A204.1 (cell line): ENCODE measurements around the gene IPO7.
"Not testable (repeated sequence)": the region's sequence is repeated elsewhere in the genome, so short reads cannot be mapped to it uniquely, and the experiment has no call there.

ENCODE experiments used
- FAIRE-seq: peaks from 2 replicates; lab custom pipeline; 2012; peaks lifted over from hg19 to GRCh38; lab: Jason Lieb, UNC

Gene IPO7

GRCh38 chr11:9384535-9385326, at the start of gene IPO7:
Gene IPO7, plus strand, starts transcription at chr11:9384652. Its CDS starts 112 bp downstream, at chr11:9384764.
- FAIRE-seq = peak; percentile 93

- FAIRE-seq = no peak
These were observed 42.7 kb upstream of the IPO7 start for GRCh38 chr11:9341638-9342178.

DNA sequence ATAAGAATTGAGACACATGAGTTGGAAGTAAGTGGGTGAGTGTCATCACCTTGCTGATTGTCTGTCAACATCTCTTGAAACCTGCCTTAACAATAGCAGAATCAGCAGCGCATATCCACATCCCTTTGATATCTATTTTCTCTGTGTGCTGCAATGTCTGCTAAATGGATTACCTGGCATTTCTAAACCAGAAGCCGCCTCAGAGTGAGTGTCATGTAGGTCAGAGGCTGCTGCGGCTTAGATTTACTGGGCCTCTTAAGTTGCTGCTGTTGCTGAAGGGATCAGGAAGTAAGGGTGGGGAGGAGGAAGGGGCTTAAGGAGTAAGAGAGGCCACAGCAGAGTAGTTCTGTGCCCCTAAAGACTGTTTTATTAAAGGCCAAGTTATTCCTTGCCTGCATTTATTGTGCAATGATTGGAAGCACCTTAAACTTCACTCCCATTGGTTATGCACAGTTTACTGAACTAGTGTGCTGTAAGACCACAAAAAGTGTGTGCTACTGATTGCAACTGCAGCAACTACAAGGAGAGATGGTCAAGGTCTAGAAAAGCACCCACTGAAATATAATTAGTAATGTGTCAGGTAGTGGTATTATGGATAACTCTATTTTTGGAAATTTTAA, 40.3 kb upstream of the IPO7 start:
- no peak for FAIRE-seq

GRCh38 chr11:9347100-9347499, 37.4 kb upstream of the IPO7 start:
- FAIRE-seq = no peak

DNA sequence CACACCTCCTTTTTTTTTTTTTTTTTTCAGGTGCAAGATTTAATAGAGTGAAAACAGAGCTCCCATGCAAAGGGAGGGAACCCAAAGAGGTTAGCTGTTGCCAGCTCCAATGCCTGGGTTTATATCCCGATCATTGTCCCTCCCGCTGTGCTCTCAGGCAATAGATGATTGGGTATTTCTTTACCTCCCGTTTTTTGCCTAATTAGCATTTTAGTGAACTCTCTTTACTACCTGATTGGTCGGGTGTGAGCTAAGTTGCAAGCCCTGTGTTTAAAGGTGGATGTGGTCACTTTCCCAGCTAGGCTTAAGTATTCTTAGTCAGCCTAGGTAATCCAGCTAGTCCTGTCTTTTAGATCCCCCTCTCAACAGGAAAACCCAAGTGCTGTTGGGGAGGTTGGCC, 36.7 kb upstream of the IPO7 start:
- FAIRE-seq = not testable (repeated sequence)

GRCh38 chr11:9351321-9351881, 33.1 kb upstream of the IPO7 start:
- no peak for FAIRE-seq

- FAIRE-seq = no peak
These were observed 27.4 kb upstream of the IPO7 start for GRCh38 chr11:9357041-9357440.

DNA sequence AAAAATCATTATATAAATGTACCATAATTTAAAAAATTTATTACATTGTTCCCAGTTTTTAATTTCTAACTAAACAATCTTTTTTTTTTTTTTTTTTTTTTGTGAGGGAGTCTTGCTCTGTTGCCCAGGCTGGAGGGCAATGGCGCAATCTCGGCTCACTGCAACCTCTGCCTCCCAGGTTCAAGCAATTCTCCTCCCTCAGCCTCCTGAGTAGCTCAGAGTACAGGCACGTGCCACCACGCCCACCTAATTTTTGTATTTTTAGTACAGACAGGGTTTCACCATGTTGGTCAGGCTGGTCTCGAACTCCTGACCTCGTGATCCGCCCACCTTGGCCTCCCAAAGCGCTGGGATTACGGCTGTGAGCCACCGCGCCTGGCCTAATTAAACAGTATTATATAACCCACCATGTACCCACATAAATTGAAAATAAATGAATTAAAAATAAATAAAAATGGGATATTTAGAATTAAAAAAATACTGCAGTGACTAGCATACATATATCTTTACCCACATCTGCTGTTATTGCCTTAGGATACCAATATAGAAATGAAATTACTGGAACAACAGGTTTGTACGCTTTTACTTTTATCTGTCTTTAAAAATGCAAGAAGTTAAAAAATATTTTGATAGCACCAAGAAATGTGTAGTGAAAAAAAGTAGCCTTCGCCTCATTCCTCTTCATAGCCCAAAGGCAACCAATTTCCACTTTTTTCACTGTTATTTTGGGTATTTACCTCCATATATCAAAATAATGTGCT, 23.4 kb upstream of the IPO7 start:
- FAIRE-seq = not testable (repeated sequence)

- FAIRE-seq = no peak
These were observed 22.0 kb upstream of the IPO7 start for GRCh38 chr11:9362393-9362863.

GRCh38 chr11:9363954-9364912, 20.2 kb upstream of the IPO7 start:
- FAIRE-seq = no peak

- FAIRE-seq = no peak
These were observed 16.9 kb upstream of the IPO7 start for GRCh38 chr11:9367551-9367950.

GRCh38 chr11:9377036-9377435, 7.4 kb upstream of the IPO7 start:
- no peak for FAIRE-seq

- no peak for FAIRE-seq
These were observed 5.4 kb upstream of the IPO7 start for GRCh38 chr11:9379041-9379440.

- FAIRE-seq = no peak
These were observed 3.7 kb upstream of the IPO7 start for GRCh38 chr11:9380773-9381172.

- FAIRE-seq = no peak
These were observed 961 bp downstream of the IPO7 start for GRCh38 chr11:9385327-9385899.

DNA sequence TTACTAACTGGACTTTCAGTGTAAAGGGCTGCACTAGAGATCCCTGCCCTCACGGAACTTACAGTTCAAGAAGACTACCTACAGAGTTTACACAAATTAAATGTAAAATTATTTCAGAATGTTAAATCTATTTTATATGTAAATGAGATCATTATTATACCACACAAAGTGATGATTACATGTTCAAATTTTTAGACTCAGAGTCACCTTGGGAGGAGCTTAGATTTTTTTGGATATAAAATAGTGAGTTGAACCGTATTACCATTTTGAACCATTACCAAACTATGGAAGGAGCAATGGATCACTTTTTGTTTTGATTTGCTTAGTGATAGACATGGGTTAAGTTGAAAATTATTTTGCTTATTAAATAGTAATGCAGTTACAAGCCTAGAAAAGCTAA, 1.6 kb downstream of the IPO7 start:
- no peak for FAIRE-seq

DNA sequence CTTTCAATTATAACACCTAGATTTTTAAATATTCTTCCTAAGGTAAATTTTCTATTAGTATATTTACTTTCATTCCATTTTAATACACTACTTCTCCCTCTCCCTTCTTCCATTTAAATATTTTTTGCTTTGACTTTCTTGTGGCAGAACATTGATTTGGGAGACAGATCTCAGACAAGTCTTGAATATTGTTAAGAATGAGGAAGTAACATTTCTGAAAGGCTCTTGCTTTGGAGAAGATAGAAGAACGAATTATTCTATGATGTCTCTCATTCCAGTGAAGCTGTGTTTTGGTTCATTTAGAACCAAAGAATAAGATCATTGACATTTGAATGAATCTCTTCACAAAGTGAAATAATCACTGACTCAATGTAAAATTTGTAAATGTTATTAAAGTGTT, 2.4 kb downstream of the IPO7 start:
- FAIRE-seq = no peak

DNA sequence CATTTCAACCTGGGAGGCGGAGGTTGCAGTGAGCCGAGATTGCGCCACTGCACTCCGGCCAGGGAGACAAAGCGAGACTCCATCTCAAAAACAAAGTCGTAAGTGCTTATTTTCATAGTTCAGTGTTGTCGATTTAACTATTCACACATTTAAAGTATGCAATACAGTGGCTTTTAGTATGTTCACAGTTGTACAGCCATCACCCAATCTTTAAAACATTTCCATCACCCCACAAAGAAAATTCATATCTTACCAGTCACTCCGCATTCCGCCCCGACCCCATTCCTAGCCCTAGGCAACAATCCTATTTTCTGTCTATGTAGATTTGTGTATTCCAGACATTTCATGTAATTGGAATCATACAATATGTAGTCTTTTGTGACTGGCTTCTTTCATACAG, 11.9 kb downstream of the IPO7 start:
- FAIRE-seq = no peak

GRCh38 chr11:9396752-9397151, 12.3 kb downstream of the IPO7 start:
- no peak for FAIRE-seq

- FAIRE-seq = no peak
These were observed 13.6 kb downstream of the IPO7 start for GRCh38 chr11:9397746-9398680.
